Transverse colon (tissue), 4 donors: ENCODE results near the gene MACF1.

Experiments
- CTCF ChIP-seq, 5 experiments: fragments of 200-600 bp in 3 of 5; fragments of 450-650 bp in 2 of 5; sonication (generic) in 3 of 5; IDR thresholded peaks; 1 replicate in 2 of 5; 2 replicates in 3 of 5; pipeline ENCODE4 v1.5.1; 2016 to 2017; ENCODE audit warnings: antibody characterized with exemption in 5 of 5, inconsistent platforms in 3 of 5, mild to moderate bottlenecking in 2 of 5, moderate library complexity in 1 of 5
- EP300 ChIP-seq: sonication (generic); formaldehyde crosslinking; IDR thresholded peaks from one replicate; pipeline ENCODE4 v1.6.1; 2017; ENCODE audit warnings: antibody characterized with exemption, low read depth
- POLR2A ChIP-seq: fragments of 450-650 bp; IDR thresholded peaks from one replicate; pipeline ENCODE4 v1.6.1; 2016; ENCODE audit warnings: antibody characterized with exemption, mild to moderate bottlenecking, moderate library complexity
- POLR2AphosphoS5 ChIP-seq, 3 donors: sonication (generic); formaldehyde crosslinking; IDR thresholded peaks; one replicate each; pipeline ENCODE4 v1.6.1; 2016; ENCODE audit warnings: antibody characterized with exemption in 3 of 3

GRCh38 chr1:39470040-39470439 is 265.5 kb downstream of the MACF1 start:
- no peak for TF ChIP-seq POLR2AphosphoS5 (IDR thresholded peaks at IDR 0.05)
- TF ChIP-seq CTCF (IDR thresholded peaks at IDR 0.05): no peak
- no peak for TF ChIP-seq POLR2A
- TF ChIP-seq EP300: no peak
